Neural progenitor cell (in vitro differentiated cells): ENCODE measurements around the gene RTL10. TPM values are rescaled to one million over a fixed set of nuclear protein-coding genes. Genes with fewer than 3 reads are reported as not detected.

Experiments
- DNase-seq: peaks from one replicate; pipeline ENCODE4 v3.0.0-alpha.2; 2016; ENCODE audit warnings: low spot score
- H2AFZ ChIP-seq: fragments of 200-600 bp; sonication (generic); replicated peaks from 2 replicates; pipeline ENCODE4 v1.6.1; 2016; ENCODE audit warnings: antibody characterized with exemption
- H3F3A ChIP-seq: fragments of 200-600 bp; sonication (generic); 2 replicates; pipeline ENCODE4 v1.6.1; 2016; ENCODE audit warnings: antibody characterized with exemption, low read depth
- H3K27ac ChIP-seq: fragments of 200-600 bp; sonication (generic); 2 replicates; pipeline ENCODE4 v1.5.1; 2016; ENCODE audit warnings: mild to moderate bottlenecking
- H3K27me3 ChIP-seq: fragments of 200-600 bp; sonication (generic); 2 replicates; pipeline ENCODE4 v1.6.1; 2016; ENCODE audit warnings: mild to moderate bottlenecking, moderate library complexity
- H3K36me3 ChIP-seq: fragments of 200-600 bp; sonication (generic); 2 replicates; pipeline ENCODE4 v1.5.1; 2016
- H3K4me1 ChIP-seq: fragments of 200-600 bp; sonication (generic); 2 replicates; pipeline ENCODE4 v1.6.1; 2016; ENCODE audit warnings: mixed run types
- H3K4me2 ChIP-seq: fragments of 200-600 bp; sonication (generic); 2 replicates; pipeline ENCODE4 v1.6.1; 2016
- H3K4me3 ChIP-seq: fragments of 200-600 bp; sonication (generic); 2 replicates; pipeline ENCODE4 v1.5.1; 2016
- H3K79me2 ChIP-seq: fragments of 200-600 bp; sonication (generic); 2 replicates; pipeline ENCODE4 v1.6.1; 2016; ENCODE audit warnings: low read depth
- H3K9ac ChIP-seq: fragments of 200-600 bp; sonication (generic); 2 replicates; pipeline ENCODE4 v1.6.1; 2016
- H3K9me3 ChIP-seq: fragments of 200-600 bp; sonication (generic); 2 replicates; pipeline ENCODE4 v1.5.1; 2016; ENCODE audit warnings: low read depth
- H4K20me1 ChIP-seq: fragments of 200-600 bp; sonication (generic); 2 replicates; pipeline ENCODE4 v1.6.1; 2016; ENCODE audit warnings: low read depth
- H3K27ac Mint-ChIP-seq: 3 replicates; pipeline ENCODE4 v1.8.0; 2021; ENCODE audit warnings: mixed read lengths
- H3K27me3 Mint-ChIP-seq: 2 replicates; pipeline ENCODE4 v1.8.0; 2022; ENCODE audit warnings: low read depth, mild to moderate bottlenecking, inconsistent platforms, moderate library complexity, mixed read lengths; ENCODE audit not compliant: insufficient read depth
- H3K36me3 Mint-ChIP-seq: 3 replicates; pipeline ENCODE4 v1.8.0; 2021; ENCODE audit warnings: mixed read lengths
- H3K4me1 Mint-ChIP-seq: 3 replicates; pipeline ENCODE4 v1.8.0; 2021; ENCODE audit warnings: mixed read lengths
- H3K4me3 Mint-ChIP-seq: 3 replicates; pipeline ENCODE4 v1.8.0; 2021; ENCODE audit warnings: mild to moderate bottlenecking, moderate library complexity, mixed read lengths
- H3K9me3 Mint-ChIP-seq: 3 replicates; pipeline ENCODE4 v1.8.0; 2020; ENCODE audit warnings: mixed read lengths
- CTCF ChIP-seq: fragments of 200-600 bp; sonication (generic); IDR thresholded peaks from 2 replicates; pipeline ENCODE4 v1.5.1; 2017; ENCODE audit warnings: antibody characterized with exemption, mild to moderate bottlenecking
- EZH2 ChIP-seq: fragments of 200-600 bp; sonication (generic); IDR thresholded peaks from 2 replicates; pipeline ENCODE4 v1.6.1; 2017; ENCODE audit warnings: antibody characterized with exemption, mild to moderate bottlenecking, moderate library complexity
- EZH2phosphoT487 ChIP-seq: fragments of 200-600 bp; sonication (generic); IDR thresholded peaks from 2 replicates; pipeline ENCODE4 v1.6.1; 2017; ENCODE audit warnings: antibody characterized with exemption
- total RNA-seq: library from RNA; depleted of rRNA; stranded (reverse); fragments of >200 nt; gene quantifications from 2 replicates; pipeline ENCODE4 v1.2.3, GENCODE V29; 2015; ENCODE audit warnings: low replicate concordance

The RTL10 gene
- total RNA-seq, 1 donor from 2014 or later, result 7.3 TPM

DNA sequence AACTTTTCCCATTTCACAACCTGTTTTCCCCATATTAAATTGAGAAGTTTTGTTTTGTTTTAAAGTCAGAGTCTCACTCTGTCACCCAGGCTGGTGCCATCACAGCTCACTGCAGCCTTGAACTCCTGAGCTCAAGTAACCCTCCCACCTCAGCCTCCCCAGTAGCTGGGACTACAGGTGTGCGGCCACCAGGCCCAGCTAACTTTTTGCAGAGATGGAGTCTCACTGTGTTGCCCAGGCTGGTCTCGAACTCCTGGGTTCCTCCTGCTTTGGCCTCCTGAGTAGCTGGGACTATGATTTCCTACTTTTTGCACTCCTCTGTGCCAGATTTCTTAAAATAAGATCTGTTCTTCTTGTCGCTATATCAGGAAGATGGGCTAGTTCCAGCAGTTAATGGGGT, 44.9 kb downstream of the RTL10 start:
- Histone ChIP-seq H3K4me1 (no peaks in the 10 kb centered on the region), H2AFZ (no peak overlapping the region), H3K27me3 (no peaks in the 10 kb centered on the region), H3K9me3 (no peaks in the 10 kb centered on the region), H3K79me2 (no peaks in the 10 kb centered on the region), H3K4me2 (no peak overlapping the region), H3F3A (no peaks in the 10 kb centered on the region), H3K27ac (no peak overlapping the region), H4K20me1 (no peaks in the 10 kb centered on the region), H3K4me3 (no peak overlapping the region), H3K36me3 (no peaks in the 10 kb centered on the region), H3K9ac (no peak overlapping the region)
- no peak for TF ChIP-seq EZH2
- TF ChIP-seq CTCF, result no peak
- TF ChIP-seq EZH2phosphoT487, result no peak
- no peak overlapping the region for H3K27ac Mint-ChIP-seq
- H3K9me3 Mint-ChIP-seq, result no peaks in the 10 kb centered on the region
- DNase-seq, result no peak
- no peaks in the 10 kb centered on the region for H3K27me3 Mint-ChIP-seq
- H3K36me3 Mint-ChIP-seq, result no peaks in the 10 kb centered on the region
- H3K4me3 Mint-ChIP-seq, result no peak overlapping the region
- peaks cover 3% of the 10 kb centered on the region for H3K4me1 Mint-ChIP-seq

DNA sequence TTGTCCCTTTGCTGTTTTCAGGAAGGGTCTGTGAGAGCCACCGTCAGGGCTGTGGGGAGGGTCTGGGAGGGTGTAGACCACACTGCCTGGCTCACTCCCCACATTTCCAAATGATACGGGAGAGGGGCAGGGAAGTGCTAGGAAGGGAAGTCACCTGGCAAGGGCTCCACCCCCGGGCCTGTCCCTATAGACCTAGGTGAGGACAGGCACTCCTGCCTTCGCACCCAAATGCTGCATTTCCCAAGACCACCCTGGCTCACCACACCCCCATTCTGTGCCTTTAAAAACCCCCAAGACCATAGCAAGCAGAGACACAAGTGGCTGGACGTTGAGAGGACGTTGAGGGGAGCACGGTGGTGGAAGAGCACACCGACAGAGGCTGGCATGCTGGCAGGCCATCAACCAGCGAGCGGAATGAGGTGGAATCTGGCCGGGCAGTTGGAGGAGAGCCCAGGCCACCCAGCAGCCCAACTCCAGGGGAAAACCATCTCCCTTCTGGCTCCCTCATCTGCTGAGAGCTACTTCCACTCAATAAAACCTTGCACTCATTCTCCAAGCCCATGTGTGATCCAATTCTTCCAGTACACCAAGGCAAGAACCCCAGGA, 45.7 kb downstream of the RTL10 start:
- TF ChIP-seq EZH2phosphoT487 (no peak), EZH2 (no peak), CTCF (no peak)
- Histone ChIP-seq H3K4me2 (no peak overlapping the region), H3K27ac (no peak overlapping the region), H4K20me1 (no peaks in the 10 kb centered on the region), H3K9ac (no peak overlapping the region), H3K4me1 (no peaks in the 10 kb centered on the region), H2AFZ (no peak overlapping the region), H3K36me3 (no peaks in the 10 kb centered on the region), H3F3A (no peaks in the 10 kb centered on the region), H3K9me3 (no peaks in the 10 kb centered on the region), H3K27me3 (no peaks in the 10 kb centered on the region), H3K79me2 (no peaks in the 10 kb centered on the region), H3K4me3 (no peak overlapping the region)
- Mint-ChIP-seq H3K9me3 (no peaks in the 10 kb centered on the region), H3K36me3 (no peaks in the 10 kb centered on the region), H3K27ac (no peak overlapping the region), H3K27me3 (no peaks in the 10 kb centered on the region), H3K4me1 (peaks cover 3% of the 10 kb centered on the region), H3K4me3 (no peak overlapping the region)
- no peak for DNase-seq

DNA sequence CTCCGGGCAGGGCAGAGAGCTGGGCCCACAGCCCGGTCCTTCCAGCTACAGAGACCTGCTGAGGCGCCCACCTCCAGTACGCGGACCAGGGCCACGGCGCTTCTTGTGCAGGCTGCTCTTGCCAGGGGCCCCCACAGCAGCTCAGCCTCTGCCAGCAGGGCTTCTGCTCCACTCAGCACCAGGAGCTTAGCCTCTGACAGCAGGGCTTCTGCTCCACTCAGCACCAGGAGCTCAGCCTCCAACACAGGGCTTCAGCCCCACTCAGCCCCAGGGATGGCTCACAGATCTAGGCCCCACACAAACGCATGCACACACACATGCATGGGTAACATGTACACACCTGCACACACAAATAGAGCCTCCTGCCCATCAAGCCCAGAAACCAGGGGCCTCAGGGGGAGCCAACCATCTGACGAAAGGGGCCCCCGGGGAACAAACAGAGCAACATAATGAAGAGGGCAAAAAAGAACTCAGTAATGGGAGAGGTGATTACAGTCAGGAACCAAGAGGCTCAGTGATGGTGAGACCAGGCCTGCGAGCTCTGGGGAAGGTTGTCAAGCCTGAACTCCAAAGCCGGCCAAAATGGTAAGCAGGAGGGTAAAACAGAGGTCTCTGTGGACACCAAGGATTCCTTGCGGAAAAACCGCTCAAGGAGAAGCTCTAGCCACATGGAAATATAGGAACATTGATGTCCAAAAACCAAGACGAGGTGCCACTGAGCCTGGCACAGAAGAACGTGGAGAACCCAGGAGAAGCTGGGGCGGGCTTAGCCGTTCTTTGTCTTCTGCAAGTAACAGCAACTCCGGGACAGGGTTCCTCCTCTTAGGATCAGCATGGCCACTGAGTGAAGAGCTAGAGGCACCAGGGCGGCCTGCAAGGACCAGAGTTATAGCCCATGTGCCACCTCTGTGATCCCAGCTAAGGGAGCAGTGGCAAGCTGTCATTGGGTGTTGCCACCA, 46.5 kb downstream of the RTL10 start:
- Mint-ChIP-seq H3K4me1 (peaks cover 3% of the 10 kb centered on the region), H3K9me3 (no peaks in the 10 kb centered on the region), H3K27me3 (no peaks in the 10 kb centered on the region), H3K27ac (no peak overlapping the region), H3K4me3 (no peak overlapping the region), H3K36me3 (no peaks in the 10 kb centered on the region)
- Histone ChIP-seq H3K9ac (no peak overlapping the region), H3K4me3 (no peak overlapping the region), H2AFZ (no peak overlapping the region), H3K27ac (no peak overlapping the region), H3K4me1 (no peaks in the 10 kb centered on the region), H3K79me2 (no peaks in the 10 kb centered on the region), H3K36me3 (no peaks in the 10 kb centered on the region), H3K27me3 (no peaks in the 10 kb centered on the region), H3K9me3 (no peaks in the 10 kb centered on the region), H3K4me2 (no peak overlapping the region), H4K20me1 (no peaks in the 10 kb centered on the region), H3F3A (no peaks in the 10 kb centered on the region)
- no peak for TF ChIP-seq CTCF
- TF ChIP-seq EZH2phosphoT487, result no peak
- no peak for TF ChIP-seq EZH2
- no peak for DNase-seq
